Neural cell (in vitro differentiated cells): ENCODE measurements around the gene KAT8. TPM values are rescaled to one million over a fixed set of nuclear protein-coding genes. Genes with fewer than 3 reads are reported as not detected.

Experiments used
- H2AFZ ChIP-seq: fragments of 200-600, 300-800 bp; sonication (generic), shearing (Covaris generic); 2 replicates; pipeline ENCODE4 v1.6.0; 2014; ENCODE audit warnings: low read depth, mild to moderate bottlenecking, antibody characterized with exemption, low read length, moderate library complexity
- H3F3A ChIP-seq: fragments of 200-600 bp; shearing (Covaris generic); 2 replicates; pipeline ENCODE4 v1.6.1; 2016; ENCODE audit warnings: mild to moderate bottlenecking, moderate library complexity, mixed read lengths, antibody characterized with exemption, low read length; ENCODE audit not compliant: insufficient read depth, poor library complexity, severe bottlenecking
- H3K27ac ChIP-seq: fragments of 200-600, 300-800 bp; sonication (generic), shearing (Covaris generic); 2 replicates; pipeline ENCODE4 v1.5.1; 2014; ENCODE audit warnings: mild to moderate bottlenecking, low read length, moderate library complexity
- H3K27me3 ChIP-seq: fragments of 300-800, 200-600 bp; sonication (generic), shearing (Covaris generic); 2 replicates; pipeline ENCODE4 v1.6.0; 2014; ENCODE audit warnings: mild to moderate bottlenecking, low read depth, low read length, moderate library complexity; ENCODE audit not compliant: insufficient read depth
- H3K36me3 ChIP-seq: fragments of 300-800, 200-600 bp; sonication (generic), shearing (Covaris generic); 2 replicates; pipeline ENCODE4 v1.5.1; 2014; ENCODE audit warnings: mild to moderate bottlenecking, antibody characterized with exemption, low read length, moderate library complexity; ENCODE audit not compliant: insufficient read depth
- H3K4me2 ChIP-seq: fragments of 300-800, 200-600 bp; sonication (generic), shearing (Covaris generic); 2 replicates; pipeline ENCODE4 v1.6.0; 2014; ENCODE audit warnings: mild to moderate bottlenecking, low read length
- H3K4me3 ChIP-seq: fragments of 300-800, 200-600 bp; sonication (generic), shearing (Covaris generic); 2 replicates; pipeline ENCODE4 v1.5.1; 2014; ENCODE audit warnings: mild to moderate bottlenecking, low read length, moderate library complexity
- H3K79me2 ChIP-seq: fragments of 200-600 bp; shearing (Covaris generic); replicated peaks from 2 replicates; pipeline ENCODE4 v1.6.0; 2014; ENCODE audit warnings: mild to moderate bottlenecking, low read length, moderate library complexity; ENCODE audit not compliant: insufficient read depth
- H3K9ac ChIP-seq: fragments of 300-800, 200-600 bp; sonication (generic), shearing (Covaris generic); 2 replicates; pipeline ENCODE4 v1.6.1; 2016; ENCODE audit warnings: mild to moderate bottlenecking, low read length, mixed read lengths
- H3K9me2 ChIP-seq: fragments of 200-600 bp; shearing (Covaris generic); 2 replicates; pipeline ENCODE4 v1.6.1; 2016; ENCODE audit warnings: mild to moderate bottlenecking, low read length, mixed read lengths; ENCODE audit not compliant: insufficient read depth
- H3K9me3 ChIP-seq: fragments of 200-600, 300-800 bp; sonication (generic), shearing (Covaris generic); 2 replicates; pipeline ENCODE4 v1.6.1; 2016; ENCODE audit warnings: mild to moderate bottlenecking, mixed run types, low read length, moderate library complexity, mixed read lengths
- H4K20me1 ChIP-seq: fragments of 200-600 bp; shearing (Covaris generic); 2 replicates; pipeline ENCODE4 v1.6.1; 2016; ENCODE audit warnings: mild to moderate bottlenecking, mixed run types; ENCODE audit not compliant: insufficient read depth
- EP300 ChIP-seq: fragments of 450-650 bp; conservative IDR thresholded peaks from 2 replicates; pipeline ENCODE4 v1.6.1; 2014; ENCODE audit warnings: antibody characterized with exemption, mild to moderate bottlenecking, moderate library complexity; ENCODE audit not compliant: poor library complexity, severe bottlenecking
- EZH2 ChIP-seq: fragments of 200-600, 300-800 bp; shearing (Covaris generic), sonication (generic); IDR thresholded peaks from 2 replicates; pipeline ENCODE4 v1.6.1; 2014; ENCODE audit warnings: antibody characterized with exemption, low read length, borderline replicate concordance, mild to moderate bottlenecking; ENCODE audit not compliant: insufficient read depth, poor library complexity, severe bottlenecking
- MXI1 ChIP-seq: fragments of 450-650 bp; conservative IDR thresholded peaks from 2 replicates; pipeline ENCODE4 v1.6.1; 2014; ENCODE audit warnings: antibody characterized with exemption, mild to moderate bottlenecking; ENCODE audit not compliant: poor library complexity, severe bottlenecking
- POLR2AphosphoS5 ChIP-seq: IDR thresholded peaks from 2 replicates; pipeline ENCODE4 v1.6.1; 2012
- RAD21 ChIP-seq: fragments of 450-650 bp; conservative IDR thresholded peaks from 2 replicates; pipeline ENCODE4 v1.6.1; 2014; ENCODE audit warnings: antibody characterized with exemption, mild to moderate bottlenecking, moderate library complexity
- SMC3 ChIP-seq: fragments of 450-650 bp; conservative IDR thresholded peaks from 2 replicates; pipeline ENCODE4 v1.6.1; 2014; ENCODE audit warnings: antibody characterized with exemption, mild to moderate bottlenecking, moderate library complexity; ENCODE audit not compliant: poor library complexity
- TAF1 ChIP-seq: IDR thresholded peaks from 2 replicates; pipeline ENCODE4 v1.6.1; 2012; ENCODE audit warnings: low read depth
- polyA plus RNA-seq: library from polyadenylated mRNA; depleted of rRNA; stranded (reverse); fragments of >200 nt; gene quantifications from 2 replicates; pipeline ENCODE4 v1.2.3, GENCODE V29; 2014
- TF ChIP-seq, protein P1 (sequence below): fragments of 450-650 bp; IDR thresholded peaks from 2 replicates; pipeline ENCODE4 v1.5.1; 2014; ENCODE audit warnings: antibody characterized with exemption, mild to moderate bottlenecking, moderate library complexity; ENCODE audit not compliant: poor library complexity, severe bottlenecking
- TF ChIP-seq, protein P2 (sequence below): IDR thresholded peaks from 2 replicates; pipeline ENCODE4 v1.6.1; 2012; ENCODE audit warnings: borderline replicate concordance

KAT8 gene
- polyA plus RNA-seq, 1 donor from 2014 or later, result 98.0 TPM

DNA sequence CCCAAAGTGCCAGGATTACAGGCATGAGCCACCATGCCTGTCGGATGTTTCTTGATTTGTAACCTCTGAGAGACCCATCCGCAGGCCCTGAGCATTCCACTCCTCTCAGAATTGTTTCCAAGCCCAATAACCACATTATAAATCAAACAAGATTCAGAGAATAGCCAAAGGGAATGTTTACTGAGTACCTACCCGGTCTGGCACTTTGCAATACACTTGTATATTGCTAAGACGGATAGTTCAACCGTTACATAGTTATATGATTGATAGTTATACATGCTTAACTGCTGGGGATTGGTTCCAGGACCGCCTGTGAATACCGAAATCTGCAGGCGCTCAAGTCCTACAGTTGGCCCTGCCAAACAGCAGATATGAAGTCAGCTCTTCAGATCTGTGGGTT, 3.0 kb upstream of the KAT8 start:
- Histone ChIP-seq H3K9ac (no peak overlapping the region), H4K20me1 (no peaks in the 10 kb centered on the region), H2AFZ (no peak overlapping the region), H3K4me3 (no peak overlapping the region), H3K27me3 (no peaks in the 10 kb centered on the region), H3K36me3 (no peaks in the 10 kb centered on the region), H3K4me2 (no peak overlapping the region), H3K79me2 (peaks cover 8% of the 10 kb centered on the region), H3K27ac (no peak overlapping the region), H3K9me3 (no peaks in the 10 kb centered on the region), H3F3A (peaks cover 3% of the 10 kb centered on the region), H3K9me2 (no peaks in the 10 kb centered on the region)
- no peak for TF ChIP-seq POLR2AphosphoS5
- TF ChIP-seq, protein P1, sequence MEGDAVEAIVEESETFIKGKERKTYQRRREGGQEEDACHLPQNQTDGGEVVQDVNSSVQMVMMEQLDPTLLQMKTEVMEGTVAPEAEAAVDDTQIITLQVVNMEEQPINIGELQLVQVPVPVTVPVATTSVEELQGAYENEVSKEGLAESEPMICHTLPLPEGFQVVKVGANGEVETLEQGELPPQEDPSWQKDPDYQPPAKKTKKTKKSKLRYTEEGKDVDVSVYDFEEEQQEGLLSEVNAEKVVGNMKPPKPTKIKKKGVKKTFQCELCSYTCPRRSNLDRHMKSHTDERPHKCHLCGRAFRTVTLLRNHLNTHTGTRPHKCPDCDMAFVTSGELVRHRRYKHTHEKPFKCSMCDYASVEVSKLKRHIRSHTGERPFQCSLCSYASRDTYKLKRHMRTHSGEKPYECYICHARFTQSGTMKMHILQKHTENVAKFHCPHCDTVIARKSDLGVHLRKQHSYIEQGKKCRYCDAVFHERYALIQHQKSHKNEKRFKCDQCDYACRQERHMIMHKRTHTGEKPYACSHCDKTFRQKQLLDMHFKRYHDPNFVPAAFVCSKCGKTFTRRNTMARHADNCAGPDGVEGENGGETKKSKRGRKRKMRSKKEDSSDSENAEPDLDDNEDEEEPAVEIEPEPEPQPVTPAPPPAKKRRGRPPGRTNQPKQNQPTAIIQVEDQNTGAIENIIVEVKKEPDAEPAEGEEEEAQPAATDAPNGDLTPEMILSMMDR, result no peak
- TF ChIP-seq EZH2, result no peak
- TF ChIP-seq SMC3, result no peak
- TF ChIP-seq RAD21, result no peak
- TF ChIP-seq TAF1, result no peak
- TF ChIP-seq, protein P2, sequence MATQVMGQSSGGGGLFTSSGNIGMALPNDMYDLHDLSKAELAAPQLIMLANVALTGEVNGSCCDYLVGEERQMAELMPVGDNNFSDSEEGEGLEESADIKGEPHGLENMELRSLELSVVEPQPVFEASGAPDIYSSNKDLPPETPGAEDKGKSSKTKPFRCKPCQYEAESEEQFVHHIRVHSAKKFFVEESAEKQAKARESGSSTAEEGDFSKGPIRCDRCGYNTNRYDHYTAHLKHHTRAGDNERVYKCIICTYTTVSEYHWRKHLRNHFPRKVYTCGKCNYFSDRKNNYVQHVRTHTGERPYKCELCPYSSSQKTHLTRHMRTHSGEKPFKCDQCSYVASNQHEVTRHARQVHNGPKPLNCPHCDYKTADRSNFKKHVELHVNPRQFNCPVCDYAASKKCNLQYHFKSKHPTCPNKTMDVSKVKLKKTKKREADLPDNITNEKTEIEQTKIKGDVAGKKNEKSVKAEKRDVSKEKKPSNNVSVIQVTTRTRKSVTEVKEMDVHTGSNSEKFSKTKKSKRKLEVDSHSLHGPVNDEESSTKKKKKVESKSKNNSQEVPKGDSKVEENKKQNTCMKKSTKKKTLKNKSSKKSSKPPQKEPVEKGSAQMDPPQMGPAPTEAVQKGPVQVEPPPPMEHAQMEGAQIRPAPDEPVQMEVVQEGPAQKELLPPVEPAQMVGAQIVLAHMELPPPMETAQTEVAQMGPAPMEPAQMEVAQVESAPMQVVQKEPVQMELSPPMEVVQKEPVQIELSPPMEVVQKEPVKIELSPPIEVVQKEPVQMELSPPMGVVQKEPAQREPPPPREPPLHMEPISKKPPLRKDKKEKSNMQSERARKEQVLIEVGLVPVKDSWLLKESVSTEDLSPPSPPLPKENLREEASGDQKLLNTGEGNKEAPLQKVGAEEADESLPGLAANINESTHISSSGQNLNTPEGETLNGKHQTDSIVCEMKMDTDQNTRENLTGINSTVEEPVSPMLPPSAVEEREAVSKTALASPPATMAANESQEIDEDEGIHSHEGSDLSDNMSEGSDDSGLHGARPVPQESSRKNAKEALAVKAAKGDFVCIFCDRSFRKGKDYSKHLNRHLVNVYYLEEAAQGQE, result no peak
- TF ChIP-seq EP300, result no peak
- no peak for TF ChIP-seq MXI1

DNA sequence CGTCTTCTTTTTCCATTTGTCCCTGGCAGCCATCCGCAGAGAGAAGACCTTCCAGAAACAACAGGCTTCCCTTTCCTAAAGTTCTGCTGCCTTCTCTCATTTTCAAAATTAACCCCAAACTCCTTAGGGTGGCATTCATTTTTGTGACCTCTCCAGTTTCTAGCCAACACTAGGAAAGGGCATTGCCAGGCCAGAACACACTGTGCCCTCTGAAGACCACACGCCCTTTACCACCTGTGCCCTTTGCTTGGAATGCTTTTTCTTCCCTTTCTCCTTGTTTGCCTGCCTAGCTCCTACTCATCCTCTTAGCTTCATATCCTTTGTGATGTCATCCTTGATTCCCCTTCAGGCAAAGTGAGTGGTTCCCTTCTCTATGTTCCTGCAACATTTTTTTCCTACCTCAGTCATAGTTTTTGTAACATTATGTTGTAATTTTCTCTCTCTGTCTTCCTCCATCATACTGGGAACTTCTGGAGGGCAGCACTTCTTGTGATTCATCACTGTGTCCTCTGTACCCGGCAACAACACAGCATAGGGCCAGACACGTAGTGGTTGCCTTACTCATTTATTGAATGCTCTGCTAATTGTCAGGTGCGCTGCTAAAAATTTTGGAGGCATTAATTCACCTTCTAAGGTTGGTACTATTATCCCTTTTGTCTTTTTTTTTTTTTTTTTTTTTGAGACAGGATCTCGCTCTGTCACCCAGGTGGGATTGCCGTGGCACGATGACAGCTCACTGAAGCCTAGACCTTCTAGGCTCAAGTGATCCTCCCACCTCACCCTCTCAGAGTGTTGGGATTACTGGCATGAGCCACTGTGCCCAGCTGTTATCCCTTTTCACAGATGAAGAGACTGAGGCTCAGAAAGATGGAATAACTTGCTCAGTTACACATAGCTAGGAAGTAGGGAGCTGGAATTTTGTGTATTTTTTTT, 1.0 kb downstream of the KAT8 start:
- no peaks in the 10 kb centered on the region for H4K20me1 ChIP-seq
- no peaks in the 10 kb centered on the region for H3K9me3 ChIP-seq
- H2AFZ ChIP-seq, result peak overlapping the region; percentile 53
- peaks cover 8% of the 10 kb centered on the region for H3K79me2 ChIP-seq
- peak overlapping the region; percentile 89 for H3K27ac ChIP-seq
- H3K9me2 ChIP-seq, result no peaks in the 10 kb centered on the region
- H3K36me3 ChIP-seq, result no peaks in the 10 kb centered on the region
- H3F3A ChIP-seq, result peaks cover 3% of the 10 kb centered on the region
- TF ChIP-seq TAF1, result no peak
- no peak for TF ChIP-seq SMC3
- no peak for TF ChIP-seq POLR2AphosphoS5
- no peak for TF ChIP-seq MXI1
- no peak for TF ChIP-seq RAD21
- TF ChIP-seq EP300, result no peak
- TF ChIP-seq, protein P2, result no peak
- peak overlapping the region; percentile 94 for H3K4me2 ChIP-seq
- H3K4me3 ChIP-seq, result peak overlapping the region; percentile 68
- peak overlapping the region; percentile 79 for H3K9ac ChIP-seq
- no peaks in the 10 kb centered on the region for H3K27me3 ChIP-seq
